ENCODE measurements around the gene NME4.
"Not testable (repeated sequence)": the region's sequence is repeated elsewhere in the genome, so short reads cannot be mapped to it uniquely, and the experiment has no call there.

NME4 gene

DNA sequence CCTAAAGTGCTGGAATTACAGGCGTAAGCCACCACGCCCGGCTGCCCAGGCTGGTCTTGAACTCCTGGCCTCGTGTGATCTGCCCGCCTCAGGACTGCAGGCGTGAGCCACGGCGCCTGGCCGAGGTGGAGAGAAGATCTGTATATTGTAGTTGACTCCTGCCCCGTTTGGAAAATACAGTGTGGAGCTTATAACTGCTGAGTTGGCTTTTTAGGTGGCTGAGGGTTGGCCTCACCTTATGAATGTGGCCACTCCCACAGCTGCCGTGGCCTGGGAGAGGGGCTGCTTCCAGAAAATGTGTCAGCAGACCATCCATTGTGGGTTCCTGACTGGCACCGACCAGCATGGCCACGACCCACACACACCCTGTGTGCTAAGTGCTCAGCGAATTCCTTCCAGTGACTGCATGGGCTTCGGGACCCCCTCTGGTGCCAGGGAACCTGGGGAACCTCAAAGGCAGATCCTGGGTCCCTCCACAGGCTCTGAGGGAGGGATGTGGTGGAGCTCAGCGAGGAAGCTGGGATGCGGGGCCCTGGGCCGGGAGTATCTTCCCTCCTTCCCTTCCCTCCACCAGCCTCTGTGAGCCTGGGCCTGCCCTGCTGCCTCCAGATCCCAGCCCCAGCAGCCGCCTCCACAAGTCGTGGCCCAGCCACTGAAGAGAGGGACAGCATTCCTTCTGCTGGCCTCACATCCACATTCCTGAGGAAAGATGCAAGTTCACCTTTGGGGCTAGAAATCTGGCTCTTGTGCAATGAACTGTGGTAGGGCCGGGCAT, 17.6 kb downstream of the NME4 start:
- no peak overlapping the region for H3K4me3 ChIP-seq (replicated peaks; ENCODE audit: low read depth, low read length)
- TF ChIP-seq, protein P1, sequence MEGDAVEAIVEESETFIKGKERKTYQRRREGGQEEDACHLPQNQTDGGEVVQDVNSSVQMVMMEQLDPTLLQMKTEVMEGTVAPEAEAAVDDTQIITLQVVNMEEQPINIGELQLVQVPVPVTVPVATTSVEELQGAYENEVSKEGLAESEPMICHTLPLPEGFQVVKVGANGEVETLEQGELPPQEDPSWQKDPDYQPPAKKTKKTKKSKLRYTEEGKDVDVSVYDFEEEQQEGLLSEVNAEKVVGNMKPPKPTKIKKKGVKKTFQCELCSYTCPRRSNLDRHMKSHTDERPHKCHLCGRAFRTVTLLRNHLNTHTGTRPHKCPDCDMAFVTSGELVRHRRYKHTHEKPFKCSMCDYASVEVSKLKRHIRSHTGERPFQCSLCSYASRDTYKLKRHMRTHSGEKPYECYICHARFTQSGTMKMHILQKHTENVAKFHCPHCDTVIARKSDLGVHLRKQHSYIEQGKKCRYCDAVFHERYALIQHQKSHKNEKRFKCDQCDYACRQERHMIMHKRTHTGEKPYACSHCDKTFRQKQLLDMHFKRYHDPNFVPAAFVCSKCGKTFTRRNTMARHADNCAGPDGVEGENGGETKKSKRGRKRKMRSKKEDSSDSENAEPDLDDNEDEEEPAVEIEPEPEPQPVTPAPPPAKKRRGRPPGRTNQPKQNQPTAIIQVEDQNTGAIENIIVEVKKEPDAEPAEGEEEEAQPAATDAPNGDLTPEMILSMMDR (IDR thresholded peaks at IDR 0.05; ENCODE audit: low read length, missing control alignments), result no peak
- DNase-seq (ENCODE audit: low read depth), result no peak

DNA sequence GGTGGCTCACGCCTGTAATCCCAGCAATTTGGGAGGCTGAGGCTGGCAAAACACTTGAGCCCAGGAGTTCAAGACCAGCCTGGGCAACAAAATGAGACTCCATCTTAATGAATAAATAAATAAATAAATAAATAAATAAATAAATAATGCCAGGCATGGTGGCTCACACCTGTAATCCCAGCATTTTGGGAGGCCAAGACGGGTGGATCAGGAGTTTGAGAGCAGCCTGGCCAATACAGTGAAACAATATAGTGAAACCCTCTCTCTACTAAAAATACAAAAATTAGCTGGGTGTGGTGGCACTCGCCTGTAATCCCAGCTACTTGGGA, 18.1 kb downstream of the NME4 start:
- not testable (repeated sequence) for H3K4me3 ChIP-seq (replicated peaks; ENCODE audit: low read depth, low read length); DNase-seq (ENCODE audit: low read depth)

DNA sequence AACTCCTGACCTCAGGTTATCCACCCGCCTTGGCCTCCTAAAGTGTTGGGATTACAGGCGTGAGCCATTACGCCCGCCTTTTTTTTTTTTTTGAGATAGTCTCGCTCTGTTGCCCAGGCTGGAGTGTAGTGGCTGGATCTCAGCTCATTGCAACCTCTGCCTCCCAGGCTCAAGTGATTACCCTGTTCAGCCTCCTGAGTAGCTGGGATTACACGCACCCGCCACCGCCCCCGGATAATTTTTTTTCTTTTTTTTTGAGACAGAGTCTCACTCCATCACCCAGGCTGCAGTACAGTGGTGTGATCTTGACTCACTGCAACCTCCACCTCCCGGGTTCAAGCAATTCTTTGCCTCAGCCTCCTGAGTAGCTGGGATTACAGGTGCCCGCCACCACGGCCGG, 25.2 kb downstream of the NME4 start:
- H3K4me3 ChIP-seq (replicated peaks; ENCODE audit: low read depth, low read length); DNase-seq (ENCODE audit: low read depth): not testable (repeated sequence)

DNA sequence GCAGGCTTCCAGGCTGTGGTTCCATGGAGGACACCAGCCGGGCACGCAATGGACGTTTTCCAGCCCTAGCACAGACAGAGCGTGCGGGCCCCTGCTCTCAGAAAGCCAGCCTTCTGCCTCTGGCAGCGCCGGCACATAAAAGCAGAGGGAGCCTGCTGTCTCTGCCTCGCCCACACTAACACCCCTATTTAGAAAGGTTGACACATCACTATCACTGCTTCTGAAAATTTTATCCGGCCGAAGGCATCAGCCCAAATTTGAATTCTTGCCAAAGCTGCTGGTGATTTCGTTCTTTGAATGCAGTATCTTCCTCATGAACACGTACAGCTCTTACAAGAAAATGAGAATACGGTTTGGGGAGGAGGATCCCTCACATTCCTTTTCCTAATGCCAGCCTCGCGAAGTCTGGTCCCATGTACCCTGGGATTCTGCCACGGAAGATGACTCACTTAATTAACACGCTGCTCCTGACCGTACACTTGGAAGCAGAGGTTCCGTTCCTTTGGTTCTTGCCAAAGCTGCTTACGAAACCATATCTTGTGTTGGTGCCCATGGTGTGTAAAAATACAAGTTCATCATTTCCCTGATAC, 27.1 kb downstream of the NME4 start:
- H3K4me3 ChIP-seq (replicated peaks; ENCODE audit: low read depth, low read length), result peak overlapping the region; percentile 73
- DNase-seq (ENCODE audit: low read depth), result peak; percentile 98

DNA sequence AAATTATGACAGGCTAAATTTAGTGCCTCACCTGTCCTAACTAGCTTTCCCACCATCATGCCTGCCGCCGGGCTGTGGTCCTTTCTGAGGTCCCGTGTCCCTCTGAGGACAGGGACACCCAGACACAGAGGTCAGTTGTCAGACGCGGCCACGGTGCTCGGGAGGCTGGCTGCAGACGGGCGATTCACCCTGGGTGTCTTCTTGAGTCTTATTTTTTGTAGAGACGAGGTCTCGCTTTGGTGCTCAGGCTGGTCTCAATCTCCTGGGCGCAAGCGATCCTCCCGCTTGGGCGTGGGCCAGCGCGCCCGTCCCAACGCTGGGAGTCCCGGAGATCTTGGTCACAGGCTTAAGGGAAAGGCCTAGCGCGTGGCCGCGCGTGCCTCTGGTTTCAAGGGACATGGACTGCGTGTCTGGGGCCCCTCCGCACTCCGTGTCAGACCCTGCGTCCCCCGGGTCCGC, 27.7 kb downstream of the NME4 start:
- TF ChIP-seq, protein P1 (IDR thresholded peaks at IDR 0.05; ENCODE audit: low read length, missing control alignments), result no peak
- no peak for DNase-seq (ENCODE audit: low read depth)
- peak overlapping the region; percentile 73 for H3K4me3 ChIP-seq (replicated peaks; ENCODE audit: low read depth, low read length)

More for the DNA sequence above, 27.1 kb downstream of the NME4 start:
- TF ChIP-seq, protein P1 (IDR thresholded peaks at IDR 0.05; ENCODE audit: low read length, missing control alignments), result no peak

DNA sequence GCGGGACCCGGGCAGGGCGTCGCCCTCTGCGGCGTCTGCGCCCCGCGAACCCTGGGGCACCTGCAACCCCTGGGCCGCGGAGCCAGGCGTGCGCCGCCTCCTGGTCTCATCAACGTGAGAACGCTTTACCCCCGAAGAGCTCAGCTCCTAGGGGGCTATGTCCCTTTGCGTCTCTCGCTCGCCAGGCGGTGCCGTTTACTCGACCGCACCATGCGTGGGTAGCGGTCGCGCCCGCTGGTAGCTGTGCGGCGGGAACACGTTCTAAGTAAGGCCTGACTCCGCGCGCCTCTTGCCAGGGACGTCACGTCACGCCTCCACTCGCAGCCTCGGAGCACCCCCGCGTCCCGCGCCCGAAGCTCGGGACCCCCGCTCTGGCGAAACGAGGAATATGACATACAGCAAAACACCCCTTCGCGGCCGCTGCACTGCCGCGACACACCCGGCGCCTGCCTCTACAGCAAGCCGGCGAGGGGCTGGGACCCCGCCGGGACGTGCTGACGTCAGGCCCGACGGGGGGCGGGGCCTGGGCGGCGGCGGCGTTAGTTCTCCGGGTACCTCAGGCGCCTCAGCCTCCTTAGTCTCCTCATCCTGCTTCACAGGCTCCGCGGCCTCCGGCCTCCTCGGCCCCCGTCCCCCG, 28.2 kb downstream of the NME4 start, which contains the start of gene RAB11FIP3:
Gene RAB11FIP3 (plus strand): TSS at position 568 of the 637 bp plus-strand sequence. CDS start 358 bp downstream, outside the sequence.
- peak within 1 kb of the TSS; percentile 73 for H3K4me3 ChIP-seq (replicated peaks; ENCODE audit: low read depth, low read length)
- TF ChIP-seq, protein P1 (IDR thresholded peaks at IDR 0.05; ENCODE audit: low read length, missing control alignments), result no peak
- DNase-seq (ENCODE audit: low read depth), result peak; percentile 74

DNA sequence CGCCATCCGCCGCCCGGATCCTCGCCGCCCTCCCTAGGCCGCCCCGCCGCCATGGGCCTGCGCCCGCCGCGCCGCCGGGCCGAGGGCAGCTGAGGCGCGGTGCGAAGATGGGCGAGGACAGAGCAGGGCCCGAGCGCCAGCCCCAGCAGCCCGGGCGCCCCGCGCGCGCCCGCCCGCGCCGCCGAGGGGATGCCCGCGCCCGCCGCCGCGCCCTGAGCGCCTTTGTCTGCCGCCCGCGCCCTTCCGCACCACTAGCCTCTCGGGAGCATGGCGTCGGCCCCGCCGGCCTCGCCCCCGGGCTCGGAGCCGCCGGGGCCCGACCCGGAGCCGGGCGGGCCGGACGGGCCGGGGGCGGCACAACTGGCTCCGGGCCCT, 28.7 kb downstream of the NME4 start:
- TF ChIP-seq, protein P1 (IDR thresholded peaks at IDR 0.05; ENCODE audit: low read length, missing control alignments), result no peak
- H3K4me3 ChIP-seq (replicated peaks; ENCODE audit: low read depth, low read length), result peak overlapping the region; percentile 73
- DNase-seq (ENCODE audit: low read depth), result no peak
